GM23338 (cell line): ENCODE measurements around the gene GPR35. TPM values are rescaled to one million over a fixed set of nuclear protein-coding genes. Genes with fewer than 3 reads are reported as not detected.

Source experiments
- ATAC-seq: fragments of 200-7000 bp; cut with Tn5 transposase; 3 replicates; pipeline ENCODE4 v1.9.1; 2020
- DNase-seq: peaks from one replicate; pipeline ENCODE4 v3.0.0-alpha.2; 2015; ENCODE audit warnings: low spot score
- H2AFZ ChIP-seq: fragments of 200-600 bp; sonication (generic); 2 replicates; pipeline ENCODE4 v1.8.0; 2016; ENCODE audit warnings: antibody characterized with exemption, mild to moderate bottlenecking, moderate library complexity
- H3F3A ChIP-seq: fragments of 200-600 bp; sonication (generic); replicated peaks from 2 replicates; pipeline ENCODE4 v1.8.0; 2017; ENCODE audit warnings: antibody characterized with exemption, mixed run types, low read depth
- H3K27ac ChIP-seq: fragments of 200-600 bp; sonication (generic); 2 replicates; pipeline ENCODE4 v1.6.1; 2016; ENCODE audit warnings: low read depth
- H3K27me3 ChIP-seq: fragments of 200-600 bp; sonication (generic); 2 replicates; pipeline ENCODE4 v1.8.0; 2016; ENCODE audit warnings: mild to moderate bottlenecking, mixed run types, moderate library complexity; ENCODE audit not compliant: insufficient read depth
- H3K36me3 ChIP-seq: fragments of 200-600 bp; sonication (generic); 2 replicates; pipeline ENCODE4 v1.8.0; 2016; ENCODE audit warnings: mild to moderate bottlenecking; ENCODE audit not compliant: insufficient read depth
- H3K4me1 ChIP-seq: fragments of 200-600 bp; sonication (generic); 2 replicates; pipeline ENCODE4 v1.8.0; 2016; ENCODE audit warnings: mild to moderate bottlenecking, moderate library complexity; ENCODE audit not compliant: insufficient read depth
- H3K4me2 ChIP-seq: fragments of 200-600 bp; sonication (generic); 2 replicates; pipeline ENCODE4 v1.7.1; 2017; ENCODE audit warnings: mixed run types
- H3K4me3 ChIP-seq: fragments of 200-600 bp; sonication (generic); 2 replicates; pipeline ENCODE4 v1.6.1; 2016; ENCODE audit warnings: mixed run types
- H3K79me2 ChIP-seq: fragments of 200-600 bp; sonication (generic); replicated peaks from 2 replicates; pipeline ENCODE4 v1.8.0; 2017; ENCODE audit warnings: mild to moderate bottlenecking; ENCODE audit not compliant: insufficient read depth
- H3K9me2 ChIP-seq: fragments of 200-600 bp; sonication (generic); 2 replicates; pipeline ENCODE4 v1.8.0; 2017; ENCODE audit not compliant: insufficient read depth
- H4K20me1 ChIP-seq: fragments of 200-600 bp; sonication (generic); replicated peaks from 2 replicates; pipeline ENCODE4 v1.8.0; 2017; ENCODE audit warnings: mild to moderate bottlenecking; ENCODE audit not compliant: insufficient read depth
- H3K27ac Mint-ChIP-seq: 2 replicates; pipeline ENCODE4 v1.8.0; 2020; ENCODE audit warnings: inconsistent platforms, mild to moderate bottlenecking, moderate library complexity, mixed read lengths
- H3K27me3 Mint-ChIP-seq: 3 replicates; pipeline ENCODE4 v1.8.0; 2022; ENCODE audit warnings: low read depth, mild to moderate bottlenecking, moderate library complexity, mixed read lengths, inconsistent platforms; ENCODE audit not compliant: insufficient read depth, poor library complexity
- H3K36me3 Mint-ChIP-seq: 3 replicates; pipeline ENCODE4 v1.8.0; 2021; ENCODE audit warnings: low read depth, mild to moderate bottlenecking, inconsistent platforms, moderate library complexity, mixed read lengths
- H3K4me1 Mint-ChIP-seq: 3 replicates; pipeline ENCODE4 v1.8.0; 2020; ENCODE audit warnings: mild to moderate bottlenecking, inconsistent platforms, mixed read lengths
- H3K4me3 Mint-ChIP-seq: 3 replicates; pipeline ENCODE4 v1.8.0; 2021; ENCODE audit warnings: moderate library complexity, mild to moderate bottlenecking, inconsistent platforms, mixed read lengths
- H3K9me3 Mint-ChIP-seq: 3 replicates; pipeline ENCODE4 v1.8.0; 2020; ENCODE audit warnings: moderate library complexity, mild to moderate bottlenecking, inconsistent platforms, mixed read lengths
- CREB1 ChIP-seq: fragments of 250-450 bp; sonication (Bioruptor Pico); IDR thresholded peaks from 2 replicates; pipeline ENCODE4 v1.5.0; 2020; ENCODE audit warnings: low read depth, mild to moderate bottlenecking, moderate library complexity
- CTCF ChIP-seq, 2 experiments: fragments of 200-600 bp in 1 of 2; sonication (generic) in 1 of 2; conservative IDR thresholded peaks; 2 replicates each; pipeline versions ENCODE4 v1.5.1 to v1.6.1; 2016 to 2017; ENCODE audit warnings: antibody characterized with exemption in 2 of 2, low read depth in 2 of 2, mild to moderate bottlenecking in 2 of 2, moderate library complexity in 1 of 2
- ETS1 ChIP-seq: IDR thresholded peaks from 2 replicates; pipeline ENCODE4 v1.6.1; 2016; ENCODE audit warnings: antibody characterized with exemption
- EZH2phosphoT487 ChIP-seq: fragments of 200-600 bp; sonication (generic); IDR thresholded peaks from one replicate; pipeline ENCODE4 v1.8.1; 2018; ENCODE audit warnings: antibody characterized with exemption; ENCODE audit not compliant: unreplicated experiment
- JUNB ChIP-seq: IDR thresholded peaks from one replicate; pipeline ENCODE4 v1.6.1; 2016; ENCODE audit warnings: antibody characterized with exemption; ENCODE audit not compliant: unreplicated experiment
- NANOG ChIP-seq: IDR thresholded peaks from 2 replicates; pipeline ENCODE4 v1.6.1; 2016; ENCODE audit warnings: antibody characterized with exemption, borderline replicate concordance
- POLR2AphosphoS5 ChIP-seq: IDR thresholded peaks from 2 replicates; pipeline ENCODE4 v1.6.1; 2016; ENCODE audit warnings: antibody characterized with exemption, low read depth
- STAT1 ChIP-seq: IDR thresholded peaks from one replicate; pipeline ENCODE4 v1.6.1; 2016; ENCODE audit warnings: antibody characterized with exemption; ENCODE audit not compliant: unreplicated experiment
- ZNF114 ChIP-seq: fragments of 250-450 bp; sonication (Bioruptor Pico); IDR thresholded peaks from 2 replicates; pipeline ENCODE4 v1.5.0; 2020; ENCODE audit warnings: mild to moderate bottlenecking, moderate library complexity
- polyA plus RNA-seq: library from polyadenylated mRNA; unstranded; fragments of >200 nt; fragmentation: Nextera tagmentation; extraction: Ambion mirVana; gene quantifications from 2 replicates; pipeline ENCODE4 v1.2.1, GENCODE V29; 2016
- total RNA-seq: library from RNA; depleted of rRNA; stranded (reverse); fragments of >200 nt; shearing (Covaris generic); gene quantifications from 2 replicates; pipeline ENCODE4 v1.2.3, GENCODE V29; 2014

The GPR35 gene
- total and polyA plus RNA-seq, 2 experiments from 2014 or later = not detected

DNA sequence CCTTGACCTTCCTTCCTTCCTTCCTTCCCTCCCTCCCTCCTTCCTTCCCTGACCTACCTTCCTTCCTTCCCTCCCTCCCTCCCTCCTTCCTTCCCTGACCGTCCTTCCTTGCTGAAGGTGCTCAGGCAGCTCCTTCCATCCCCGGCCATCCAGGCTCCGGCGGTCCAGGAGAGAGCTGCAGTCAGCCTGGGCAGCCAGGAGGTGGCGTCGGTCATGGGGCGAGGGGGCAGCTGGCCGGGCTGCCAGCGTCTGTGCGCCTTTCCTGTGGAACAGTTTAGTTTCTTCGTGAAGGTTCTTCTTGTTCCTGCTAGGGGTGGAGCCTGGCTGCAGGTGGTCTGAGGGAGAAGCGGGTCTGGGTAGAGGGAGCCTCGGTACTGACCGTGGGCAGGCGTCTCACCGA is 15.7 kb downstream of the GPR35 start:
- ATAC-seq (peak; percentile 96), DNase-seq (peak; percentile 86)
- Mint-ChIP-seq H3K9me3 (peaks cover 12% of the 10 kb centered on the region; the same call in 2 of the 3 replicates), H3K27me3 (peaks cover 7% of the 10 kb centered on the region), H3K4me1 (no peaks in the 10 kb centered on the region), H3K27ac (no peak overlapping the region), H3K36me3 (peaks cover 3% of the 10 kb centered on the region; the same call in 1 of the 3 replicates), H3K4me3 (no peak overlapping the region)
- TF ChIP-seq ZNF114 (CRISPR knock-in tag) = no peak
- no peak for TF ChIP-seq ETS1
- peak; percentile 63 to 88 for TF ChIP-seq CTCF (conservative IDR thresholded peaks at IDR 0.05; ENCODE audit: low read depth in 2 of 2)
- Histone ChIP-seq H3K4me2 (no peak overlapping the region), H3K4me3 (no peak overlapping the region), H3K27ac (no peak overlapping the region), H3K36me3 (no peaks in the 10 kb centered on the region), H3F3A (no peaks in the 10 kb centered on the region), H3K27me3 (no peaks in the 10 kb centered on the region), H3K9me2 (no peaks in the 10 kb centered on the region), H3K79me2 (no peaks in the 10 kb centered on the region), H4K20me1 (no peaks in the 10 kb centered on the region), H2AFZ (no peak overlapping the region), H3K4me1 (no peaks in the 10 kb centered on the region)

DNA sequence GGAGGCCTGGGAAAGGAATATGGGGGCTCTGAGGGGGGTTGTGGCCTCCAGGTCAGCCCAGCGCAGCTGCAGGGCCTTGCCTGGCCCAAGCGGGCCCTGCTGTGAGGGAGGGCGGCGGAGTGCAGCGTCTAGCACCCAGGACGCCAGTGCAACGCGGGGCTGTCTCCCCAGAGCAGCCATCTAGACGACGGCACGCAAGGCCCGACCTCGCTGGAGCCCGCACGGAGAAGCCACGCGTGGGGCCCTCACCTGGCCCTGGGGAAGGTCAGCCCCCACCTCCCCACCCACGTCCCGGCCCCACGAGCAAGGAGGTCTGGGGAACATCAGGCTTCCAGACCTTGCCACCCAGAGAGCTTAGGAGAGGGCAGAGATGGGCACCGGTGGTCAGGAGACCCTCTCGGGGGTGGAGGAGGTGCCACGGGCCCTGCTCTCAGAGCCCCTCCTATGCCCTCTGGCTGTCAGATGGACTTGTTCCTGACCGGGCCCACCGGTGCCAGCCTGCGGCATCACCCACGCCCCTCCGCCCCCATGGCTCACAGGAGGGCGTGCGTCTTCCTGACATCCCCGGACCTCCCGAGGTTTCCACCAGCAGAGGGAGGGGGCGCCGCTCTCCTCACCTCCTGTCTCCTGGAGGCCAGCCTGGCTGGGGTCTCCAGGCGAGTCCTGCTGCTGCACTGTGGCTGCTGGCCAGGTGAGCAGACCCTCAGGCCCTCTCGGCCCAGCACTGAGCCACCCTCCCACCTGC is 17.0 kb downstream of the GPR35 start:
- Histone ChIP-seq H2AFZ (no peak overlapping the region), H3K27me3 (no peaks in the 10 kb centered on the region), H3K27ac (no peak overlapping the region), H3K9me2 (no peaks in the 10 kb centered on the region), H3F3A (no peaks in the 10 kb centered on the region), H3K4me3 (no peak overlapping the region), H3K4me2 (no peak overlapping the region), H3K79me2 (no peaks in the 10 kb centered on the region), H4K20me1 (no peaks in the 10 kb centered on the region), H3K36me3 (no peaks in the 10 kb centered on the region), H3K4me1 (no peaks in the 10 kb centered on the region)
- Mint-ChIP-seq H3K9me3 (peaks cover 7% of the 10 kb centered on the region; the same call in 2 of the 3 replicates), H3K36me3 (peaks cover 3% of the 10 kb centered on the region; the same call in 1 of the 3 replicates), H3K4me1 (no peaks in the 10 kb centered on the region), H3K27ac (no peak overlapping the region), H3K27me3 (peaks cover 12% of the 10 kb centered on the region), H3K4me3 (no peak overlapping the region)
- DNase-seq (no peak), ATAC-seq (no peak)
- TF ChIP-seq POLR2AphosphoS5 = no peak
- no peak for TF ChIP-seq EZH2phosphoT487
- TF ChIP-seq CTCF (conservative IDR thresholded peaks at IDR 0.05; ENCODE audit: low read depth in 2 of 2) = 0 out of 4 replicates have a peak, but pooled peaks of 1 of the 2 experiments have one; percentile 9
- TF ChIP-seq STAT1 = no peak
- TF ChIP-seq JUNB = no peak
- no peak for TF ChIP-seq NANOG
- TF ChIP-seq CREB1 (CRISPR knock-in tag) = no peak
